ENCODE results near the gene ZBTB21. TPM values are rescaled to one million over a fixed set of nuclear protein-coding genes. Genes with fewer than 3 reads are reported as not detected.
"Not testable (repeated sequence)": the region's sequence is repeated elsewhere in the genome, so short reads cannot be mapped to it uniquely, and the experiment has no call there.

The ZBTB21 gene
- total RNA-seq, 1 experiment from 2014 or later: 18.1 TPM

DNA sequence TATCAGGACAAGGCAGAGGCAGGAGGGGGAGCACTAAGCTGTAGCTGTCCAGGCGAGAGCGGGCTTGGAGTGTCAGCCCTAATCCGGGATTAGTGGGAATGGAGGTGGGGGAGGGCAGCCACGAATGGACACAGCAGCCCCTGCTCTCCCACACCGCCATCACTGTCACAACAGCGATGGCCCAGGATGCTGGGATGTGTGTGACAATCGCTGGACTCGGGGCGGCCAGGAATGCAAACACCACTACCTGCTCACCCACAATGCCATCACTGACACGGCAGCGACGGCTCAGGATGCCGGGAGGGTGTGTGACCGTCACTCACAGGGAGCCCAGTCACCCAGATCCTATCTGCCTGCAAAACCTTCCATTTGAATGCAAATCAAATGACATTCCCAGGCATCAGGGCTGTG, 59.2 kb downstream of the ZBTB21 start:
- peak; percentile 51 for DNase-seq
- H3K9ac ChIP-seq (ENCODE audit: extremely low read depth, insufficient read length, low read length): no peak overlapping the region
- peaks cover 0 to 5% (median 3%) of the 10 kb centered on the region in 3 experiments; a peak in 4 of 7 replicates for H3K36me3 Mint-ChIP-seq (ENCODE audit: insufficient read depth in 1 of 3, low read depth in 3 of 3)
- no peak overlapping the region for H3K27ac ChIP-seq (ENCODE audit: insufficient read length, low read depth, low read length)
- no CpG with 5 or more reads among the region's 14 CpGs for WGBS (ENCODE audit: extremely low coverage, insufficient read length, low lambda C conversion rate)
- H3T11ph ChIP-seq (ENCODE audit: low read length): no peak overlapping the region
- H3K23me2 ChIP-seq (ENCODE audit: insufficient read length, low read depth, low read length, poor library complexity, severe bottlenecking): peaks cover 16% of the 10 kb centered on the region
- H2AFZ ChIP-seq (ENCODE audit: low read length): no peak overlapping the region
- H2BK20ac ChIP-seq (ENCODE audit: low read depth, low read length, poor library complexity, severe bottlenecking): no peak overlapping the region
- H2BK15ac ChIP-seq (ENCODE audit: low read depth, low read length): no peak overlapping the region
- H3K9me3 Mint-ChIP-seq: no peaks in the 10 kb centered on the region; a peak in 2 of 5 replicates
- H3K27me3 Mint-ChIP-seq (ENCODE audit: low read depth): peaks cover 27% of the 10 kb centered on the region
- H3K56ac ChIP-seq (ENCODE audit: insufficient read length, low read depth, low read length): no peak overlapping the region
- TF ChIP-seq, protein P1, sequence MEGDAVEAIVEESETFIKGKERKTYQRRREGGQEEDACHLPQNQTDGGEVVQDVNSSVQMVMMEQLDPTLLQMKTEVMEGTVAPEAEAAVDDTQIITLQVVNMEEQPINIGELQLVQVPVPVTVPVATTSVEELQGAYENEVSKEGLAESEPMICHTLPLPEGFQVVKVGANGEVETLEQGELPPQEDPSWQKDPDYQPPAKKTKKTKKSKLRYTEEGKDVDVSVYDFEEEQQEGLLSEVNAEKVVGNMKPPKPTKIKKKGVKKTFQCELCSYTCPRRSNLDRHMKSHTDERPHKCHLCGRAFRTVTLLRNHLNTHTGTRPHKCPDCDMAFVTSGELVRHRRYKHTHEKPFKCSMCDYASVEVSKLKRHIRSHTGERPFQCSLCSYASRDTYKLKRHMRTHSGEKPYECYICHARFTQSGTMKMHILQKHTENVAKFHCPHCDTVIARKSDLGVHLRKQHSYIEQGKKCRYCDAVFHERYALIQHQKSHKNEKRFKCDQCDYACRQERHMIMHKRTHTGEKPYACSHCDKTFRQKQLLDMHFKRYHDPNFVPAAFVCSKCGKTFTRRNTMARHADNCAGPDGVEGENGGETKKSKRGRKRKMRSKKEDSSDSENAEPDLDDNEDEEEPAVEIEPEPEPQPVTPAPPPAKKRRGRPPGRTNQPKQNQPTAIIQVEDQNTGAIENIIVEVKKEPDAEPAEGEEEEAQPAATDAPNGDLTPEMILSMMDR (conservative IDR thresholded peaks at IDR 0.05): no peak
- H2BK12ac ChIP-seq (ENCODE audit: insufficient read length, low read depth, low read length): no peak overlapping the region
- peaks cover 46 to 48% of the 10 kb centered on the region in 2 experiments for H3K4me1 Mint-ChIP-seq
- no peaks in the 10 kb centered on the region for H3K9me3 ChIP-seq (ENCODE audit: control insufficient read depth, low read depth, low read length)
- no peak overlapping the region for H3K23ac ChIP-seq (ENCODE audit: insufficient read length, low read depth, low read length)
- no peak overlapping the region for H3K18ac ChIP-seq (ENCODE audit: insufficient read length, low read depth, low read length)
- no peak overlapping the region for H4K5ac ChIP-seq (ENCODE audit: insufficient read length, low read depth, low read length)
- H3K4me2 ChIP-seq (ENCODE audit: insufficient read depth, insufficient read length, low read length): peak overlapping the region; percentile 32
- H2AK5ac ChIP-seq (ENCODE audit: insufficient read length, low read length): no peak overlapping the region
- H3K79me2 ChIP-seq (ENCODE audit: insufficient read depth, low read length): no peaks in the 10 kb centered on the region
- no peaks in the 10 kb centered on the region for H3K79me1 ChIP-seq (ENCODE audit: insufficient read depth, low read depth, low read length, poor library complexity, severe bottlenecking)
- no peak overlapping the region for H4K91ac ChIP-seq (ENCODE audit: insufficient read length, low read depth, low read length)
- H3K27ac Mint-ChIP-seq: no peak overlapping the region
- H3K4me3 Mint-ChIP-seq: peak overlapping the region; percentile 36 to 78; a peak in 3 of 5 replicates
- H3K27me3 ChIP-seq (ENCODE audit: insufficient read depth, low read length): peaks cover 7% of the 10 kb centered on the region; the same call in 1 of the 2 replicates
- peaks cover 5% of the 10 kb centered on the region; the same call in 1 of the 2 replicates for H3K4me1 ChIP-seq (ENCODE audit: insufficient read depth, low read length)
- no peak overlapping the region for H4K8ac ChIP-seq (replicated peaks; ENCODE audit: insufficient read length, low read depth, low read length)
- H2BK5ac ChIP-seq (ENCODE audit: insufficient read length, low read length): no peak overlapping the region
- no peaks in the 10 kb centered on the region for H4K20me1 ChIP-seq (ENCODE audit: control insufficient read depth, insufficient read depth, insufficient read length)
- no peak overlapping the region for H2BK120ac ChIP-seq (ENCODE audit: low read depth, low read length, poor library complexity, severe bottlenecking)
- peak overlapping the region; percentile 21; the same call in 1 of the 2 replicates for H3K14ac ChIP-seq (ENCODE audit: insufficient read depth, low read length)
- no peak overlapping the region for H3K4ac ChIP-seq (ENCODE audit: low read depth, low read length)

DNA sequence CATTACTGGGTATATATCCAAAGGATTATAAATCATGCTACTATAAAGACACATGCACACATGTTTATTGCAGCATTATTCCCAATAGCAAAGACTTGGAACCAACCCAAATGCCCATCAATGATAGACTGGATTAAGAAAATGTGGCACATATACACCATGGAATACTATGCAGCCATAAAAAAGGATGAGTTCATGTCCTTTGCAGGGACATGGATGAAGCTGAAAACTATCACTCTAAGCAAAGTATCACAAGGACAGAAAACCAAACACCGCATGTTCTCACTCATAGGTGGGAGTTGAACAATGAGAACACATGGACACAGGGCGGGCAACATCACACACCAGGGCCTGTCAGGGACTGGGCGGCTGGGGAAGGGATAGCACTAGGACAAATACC, 60.5 kb downstream of the ZBTB21 start:
- not testable (repeated sequence) for H2BK12ac ChIP-seq (ENCODE audit: insufficient read length, low read depth, low read length); H3K23ac ChIP-seq (ENCODE audit: insufficient read length, low read depth, low read length); H4K91ac ChIP-seq (ENCODE audit: insufficient read length, low read depth, low read length); H3K4me2 ChIP-seq (ENCODE audit: insufficient read depth, insufficient read length, low read length); H3K4me3 Mint-ChIP-seq; H3K79me2 ChIP-seq (ENCODE audit: insufficient read depth, low read length); H3K27me3 ChIP-seq (ENCODE audit: insufficient read depth, low read length); H3K27ac ChIP-seq (ENCODE audit: insufficient read length, low read depth, low read length); H3T11ph ChIP-seq (ENCODE audit: low read length); H2BK15ac ChIP-seq (ENCODE audit: low read depth, low read length); H3K79me1 ChIP-seq (ENCODE audit: insufficient read depth, low read depth, low read length, poor library complexity, severe bottlenecking); H2BK20ac ChIP-seq (ENCODE audit: low read depth, low read length, poor library complexity, severe bottlenecking); H3K9ac ChIP-seq (ENCODE audit: extremely low read depth, insufficient read length, low read length); H4K8ac ChIP-seq (replicated peaks; ENCODE audit: insufficient read length, low read depth, low read length); H3K9me3 ChIP-seq (ENCODE audit: control insufficient read depth, low read depth, low read length); H3K18ac ChIP-seq (ENCODE audit: insufficient read length, low read depth, low read length); H3K4ac ChIP-seq (ENCODE audit: low read depth, low read length); H2AK5ac ChIP-seq (ENCODE audit: insufficient read length, low read length); H2BK5ac ChIP-seq (ENCODE audit: insufficient read length, low read length); DNase-seq; H4K20me1 ChIP-seq (ENCODE audit: control insufficient read depth, insufficient read depth, insufficient read length); H3K36me3 Mint-ChIP-seq (ENCODE audit: insufficient read depth in 1 of 3, low read depth in 3 of 3); H2AFZ ChIP-seq (ENCODE audit: low read length); H4K5ac ChIP-seq (ENCODE audit: insufficient read length, low read depth, low read length); H3K14ac ChIP-seq (ENCODE audit: insufficient read depth, low read length); H3K4me1 ChIP-seq (ENCODE audit: insufficient read depth, low read length); H2BK120ac ChIP-seq (ENCODE audit: low read depth, low read length, poor library complexity, severe bottlenecking); H3K56ac ChIP-seq (ENCODE audit: insufficient read length, low read depth, low read length); H3K27ac Mint-ChIP-seq; H3K9me3 Mint-ChIP-seq
- Mint-ChIP-seq H3K27me3 (ENCODE audit: low read depth) (peaks cover 25% of the 10 kb centered on the region), H3K4me1 (peaks cover 46 to 48% of the 10 kb centered on the region in 2 experiments)
- no CpG with 5 or more reads among the region's 3 CpGs for WGBS (ENCODE audit: extremely low coverage, insufficient read length, low lambda C conversion rate)
- peaks cover 16% of the 10 kb centered on the region for H3K23me2 ChIP-seq (ENCODE audit: insufficient read length, low read depth, low read length, poor library complexity, severe bottlenecking)
